Brain microvascular endothelial cell (primary cell): ENCODE data around the gene TMEM184B.

Source experiments
- DNase-seq: peaks from one replicate; pipeline ENCODE4 v3.0.0-alpha.2; 2020
- H3K27ac ChIP-seq: fragments of 250-450 bp; sonication (Bioruptor Pico); 2 replicates; pipeline ENCODE4 v1.5.1; 2020; ENCODE audit warnings: mild to moderate bottlenecking, moderate library complexity
- H3K27me3 ChIP-seq: fragments of 250-450 bp; sonication (Bioruptor Pico); replicated peaks from 2 replicates; pipeline ENCODE4 v1.5.1; 2020; ENCODE audit warnings: mild to moderate bottlenecking
- H3K36me3 ChIP-seq: fragments of 250-450 bp; sonication (Bioruptor Pico); replicated peaks from 2 replicates; pipeline ENCODE4 v1.5.1; 2020; ENCODE audit warnings: mild to moderate bottlenecking
- H3K4me3 ChIP-seq: 2 replicates; pipeline ENCODE4 v1.5.1; 2011; ENCODE audit warnings: low read depth, mild to moderate bottlenecking, control low read depth, low read length, moderate library complexity
- CTCF ChIP-seq: IDR thresholded peaks from 2 replicates; pipeline ENCODE4 v1.5.1; 2011; ENCODE audit warnings: low read depth, mild to moderate bottlenecking, moderate library complexity, low read length, control low read depth, inconsistent platforms; ENCODE audit errors: missing control alignments
- in situ Hi-C: cut with HindIII; loops from 2 replicates; pipeline ENCODE4 v1.10.0; 2017; ENCODE audit warnings: low sequenced_read_pairs, low pct_ligation_motif_present

TMEM184B gene

GRCh38 chr22:38199826-38200559 lies 72.8 kb downstream of the TMEM184B start:
- DNase-seq = no peak
- Histone ChIP-seq H3K27ac (no peak overlapping the region), H3K27me3 (no peaks in the 10 kb centered on the region), H3K36me3 (no peaks in the 10 kb centered on the region), H3K4me3 (no peak overlapping the region)
- in situ Hi-C loops = no loop called here
- TF ChIP-seq CTCF = no peak

- TF ChIP-seq CTCF = no peak
- H3K27ac ChIP-seq = no peak overlapping the region
- no peak for DNase-seq
These were observed 75.9 kb downstream of the TMEM184B start for GRCh38 chr22:38196791-38197419.

GRCh38 chr22:38193580-38193979 lies 79.2 kb downstream of the TMEM184B start:
- no peak for DNase-seq
- in situ Hi-C loops = no loop called here
- TF ChIP-seq CTCF = no peak

More at GRCh38 chr22:38196791-38197419, 75.9 kb downstream of the TMEM184B start:
- Histone ChIP-seq H3K27me3 (no peaks in the 10 kb centered on the region), H3K36me3 (no peaks in the 10 kb centered on the region), H3K4me3 (no peak overlapping the region)
- in situ Hi-C loops = no loop called here

GRCh38 chr22:38192475-38192863 lies 80.3 kb downstream of the TMEM184B start:
- H3K36me3 ChIP-seq = no peaks in the 10 kb centered on the region
- H3K27me3 ChIP-seq = no peaks in the 10 kb centered on the region
- no peak overlapping the region for H3K4me3 ChIP-seq
- in situ Hi-C loops = no loop called here
- no peak for TF ChIP-seq CTCF
- H3K27ac ChIP-seq = no peak overlapping the region
- no peak for DNase-seq

More at GRCh38 chr22:38193580-38193979, 79.2 kb downstream of the TMEM184B start:
- Histone ChIP-seq H3K4me3 (no peak overlapping the region), H3K27me3 (no peaks in the 10 kb centered on the region), H3K27ac (no peak overlapping the region), H3K36me3 (no peaks in the 10 kb centered on the region)

GRCh38 chr22:38191731-38192474 lies 80.9 kb downstream of the TMEM184B start:
- no peak for DNase-seq
- Histone ChIP-seq H3K36me3 (no peaks in the 10 kb centered on the region), H3K27ac (no peak overlapping the region), H3K27me3 (no peaks in the 10 kb centered on the region), H3K4me3 (no peak overlapping the region)
- no peak for TF ChIP-seq CTCF
- in situ Hi-C loops = no loop called here
